EL (cell line): ENCODE data around the gene TNIK.

Experiments used
- DNase-seq: peaks from one replicate; pipeline ENCODE4 v3.0.0-alpha.2; 2016

The TNIK gene

DNA sequence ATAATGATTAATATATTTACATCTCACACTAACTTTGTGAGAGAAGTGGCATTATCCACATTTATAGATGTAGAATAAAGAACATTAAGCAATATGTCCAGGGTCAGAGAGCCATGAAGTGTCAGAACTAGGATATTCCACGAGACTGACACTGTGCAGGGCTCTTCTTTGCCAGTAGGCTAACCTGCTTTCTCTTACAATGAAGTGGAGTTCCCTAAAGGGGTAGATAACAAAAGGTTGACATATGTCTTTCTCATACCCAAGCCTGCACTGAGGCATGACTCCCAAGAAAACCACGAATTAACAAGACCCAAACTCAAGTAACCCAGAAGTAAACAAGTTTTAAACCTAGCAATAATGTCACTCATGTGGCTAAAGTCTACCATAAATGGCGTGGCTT is 242.1 kb downstream of the TNIK start:
- DNase-seq, result no peak

- no peak for DNase-seq
These were observed 246.3 kb downstream of the TNIK start for GRCh38 chr3:171213907-171214306.

DNA sequence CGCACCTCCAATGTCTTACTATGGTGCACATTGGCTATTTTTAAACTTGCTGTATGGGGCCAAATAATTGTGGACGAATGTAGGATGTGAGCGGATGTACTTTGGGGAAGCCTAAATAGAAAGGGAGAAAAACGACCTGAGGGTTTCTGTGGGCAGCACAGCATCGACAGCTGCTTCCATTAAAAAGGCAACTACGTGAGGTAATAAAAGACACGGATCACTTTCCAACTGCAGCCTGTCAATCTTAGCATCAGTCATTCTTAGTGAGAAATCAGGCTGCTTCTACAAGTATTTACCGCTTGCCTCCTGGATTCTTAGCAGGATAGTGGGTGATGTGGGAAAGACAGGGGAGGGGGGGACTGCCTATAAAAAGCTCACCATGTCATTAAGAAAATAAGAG is 247.0 kb downstream of the TNIK start:
- DNase-seq, result no peak

- no peak for DNase-seq
These were observed 247.6 kb downstream of the TNIK start for GRCh38 chr3:171212648-171213047.

- no peak for DNase-seq
These were observed 253.9 kb downstream of the TNIK start for GRCh38 chr3:171206283-171206682.

GRCh38 chr3:171204942-171205341 is 255.3 kb downstream of the TNIK start:
- DNase-seq, result no peak

DNA sequence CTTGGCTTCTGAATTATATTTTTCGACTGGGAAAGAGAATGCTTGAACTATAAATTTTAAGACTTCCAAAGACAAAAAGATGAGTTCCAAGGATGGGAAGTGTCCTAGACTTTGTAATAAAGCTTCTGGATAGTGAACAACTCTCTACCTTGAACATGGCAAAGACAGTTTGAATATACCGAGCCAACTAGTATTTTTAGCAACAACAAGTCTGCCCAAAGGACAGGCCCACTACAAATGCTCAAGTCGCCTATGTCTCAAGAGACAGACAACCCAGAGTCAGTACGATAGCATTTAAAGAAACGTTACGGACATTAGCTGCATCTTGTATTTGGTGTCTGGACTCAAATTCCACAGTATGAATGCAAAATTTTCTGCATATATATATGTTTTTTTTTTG is 258.4 kb downstream of the TNIK start:
- no peak for DNase-seq

GRCh38 chr3:171200750-171201088 is 259.5 kb downstream of the TNIK start:
- no peak for DNase-seq

- DNase-seq, result peak; percentile 54
These were observed 260.0 kb downstream of the TNIK start for GRCh38 chr3:171200052-171200749.

GRCh38 chr3:171199473-171199829 is 260.8 kb downstream of the TNIK start:
- DNase-seq, result no peak

- no peak for DNase-seq
These were observed 261.3 kb downstream of the TNIK start for GRCh38 chr3:171198781-171199472.

DNA sequence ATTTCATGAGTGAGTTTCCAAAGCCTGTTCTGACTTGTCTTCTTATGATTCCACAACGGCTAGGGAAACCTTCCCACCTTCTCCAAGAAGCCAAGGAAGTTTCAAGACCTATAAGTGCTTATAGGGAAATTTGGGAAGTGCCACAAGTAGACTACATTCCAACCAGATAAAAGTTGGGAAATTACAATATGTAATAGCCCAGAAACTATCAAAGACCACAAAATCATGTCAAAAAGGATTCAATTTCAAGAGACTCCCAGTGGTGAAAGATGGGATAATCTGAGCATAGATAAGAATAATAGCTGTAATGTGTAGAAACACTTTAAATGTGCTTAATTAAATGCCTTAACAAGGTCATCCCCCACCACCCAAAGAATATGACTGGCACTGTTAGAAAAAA is 264.5 kb downstream of the TNIK start:
- no peak for DNase-seq

GRCh38 chr3:171194965-171195364 is 265.2 kb downstream of the TNIK start:
- no peak for DNase-seq

- peak; percentile 27 for DNase-seq
These were observed 266.5 kb downstream of the TNIK start for GRCh38 chr3:171193693-171194092.

DNA sequence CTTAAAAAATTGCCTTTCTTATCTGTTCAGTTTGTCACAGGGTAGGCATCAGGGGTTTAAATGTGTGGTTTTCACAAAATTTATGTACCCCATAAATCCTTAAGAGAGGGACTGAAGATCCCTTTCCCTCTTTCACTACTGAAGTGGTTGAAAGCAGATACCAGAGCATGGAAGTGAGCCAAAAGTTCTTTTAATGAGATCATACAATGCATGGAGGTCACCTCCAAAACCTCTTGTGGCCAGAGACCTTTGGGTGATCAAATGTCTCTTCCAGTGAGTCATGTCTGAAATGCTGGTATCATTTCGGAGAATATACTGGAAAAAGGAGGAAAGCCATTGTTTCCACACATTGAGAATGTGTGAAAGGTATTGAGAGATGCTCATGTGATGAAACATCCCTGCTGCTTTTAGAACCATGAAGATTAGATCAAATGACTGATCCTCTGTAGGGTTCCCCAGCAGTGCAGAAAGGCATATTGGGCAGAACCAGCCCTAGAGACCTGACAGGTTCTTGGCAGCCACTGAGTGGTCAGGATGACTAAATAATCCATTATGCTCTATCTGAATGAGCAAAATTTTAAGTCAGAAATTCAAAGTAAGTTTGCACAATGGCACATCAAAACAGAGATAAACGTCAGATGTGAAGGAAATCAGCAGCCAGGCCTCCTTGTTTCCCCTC is 267.9 kb downstream of the TNIK start:
- DNase-seq, result peak; percentile 97

- DNase-seq, result peak; percentile 57
These were observed 269.5 kb downstream of the TNIK start for GRCh38 chr3:171190668-171191067.

DNA sequence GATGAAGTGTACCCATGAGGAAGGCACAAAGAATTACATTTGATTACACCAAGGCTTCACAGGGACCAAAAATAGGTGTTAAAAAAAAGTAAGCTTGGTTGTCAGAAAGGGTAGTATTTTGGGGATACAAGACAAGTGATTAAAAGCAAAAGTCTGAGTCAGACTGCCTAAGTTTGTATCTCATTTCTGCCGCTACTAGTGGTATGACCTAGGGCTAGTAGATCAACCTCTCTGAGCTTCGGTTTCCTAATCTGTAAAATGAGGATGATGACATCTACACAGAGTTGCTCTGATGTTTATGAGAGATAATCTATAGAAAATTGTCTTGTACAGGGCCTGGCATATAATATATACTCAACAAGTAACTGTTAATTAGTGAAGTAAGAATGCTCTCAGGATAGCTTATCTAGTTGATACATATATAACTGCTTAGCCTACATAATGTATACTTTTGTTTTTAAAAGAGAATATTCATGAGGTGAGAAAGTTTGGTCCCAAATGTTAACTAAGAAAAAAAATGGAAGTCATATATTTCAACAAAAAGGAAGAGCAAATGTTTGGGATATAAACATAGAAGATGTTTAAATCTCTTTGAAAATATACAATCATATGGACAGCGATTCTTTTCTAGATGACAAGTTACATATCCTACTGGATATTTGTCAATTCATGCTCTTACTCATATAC is 270.7 kb downstream of the TNIK start:
- DNase-seq, result no peak

- peak; percentile 55 for DNase-seq
These were observed 272.4 kb downstream of the TNIK start for GRCh38 chr3:171187706-171188290.

GRCh38 chr3:171186817-171187500 is 273.2 kb downstream of the TNIK start:
- no peak for DNase-seq

DNA sequence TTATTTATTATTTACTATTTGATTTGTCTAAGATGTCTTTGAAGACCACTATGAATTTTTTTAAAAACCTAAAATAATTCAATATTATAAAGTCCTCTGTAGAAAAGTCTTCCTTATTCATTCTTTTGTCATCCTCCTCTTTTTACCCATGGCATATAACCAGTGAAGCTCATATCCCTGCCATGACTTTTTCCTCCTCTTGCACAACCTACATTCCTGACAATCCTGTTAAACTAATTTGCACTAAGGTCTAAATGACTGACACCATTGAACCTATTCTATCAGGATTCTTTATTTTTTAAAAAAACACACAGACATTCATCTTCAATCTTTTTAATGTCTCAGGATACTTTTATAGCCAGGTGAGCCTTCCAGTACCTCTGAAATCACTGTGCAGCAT is 273.8 kb downstream of the TNIK start:
- DNase-seq, result no peak

DNA sequence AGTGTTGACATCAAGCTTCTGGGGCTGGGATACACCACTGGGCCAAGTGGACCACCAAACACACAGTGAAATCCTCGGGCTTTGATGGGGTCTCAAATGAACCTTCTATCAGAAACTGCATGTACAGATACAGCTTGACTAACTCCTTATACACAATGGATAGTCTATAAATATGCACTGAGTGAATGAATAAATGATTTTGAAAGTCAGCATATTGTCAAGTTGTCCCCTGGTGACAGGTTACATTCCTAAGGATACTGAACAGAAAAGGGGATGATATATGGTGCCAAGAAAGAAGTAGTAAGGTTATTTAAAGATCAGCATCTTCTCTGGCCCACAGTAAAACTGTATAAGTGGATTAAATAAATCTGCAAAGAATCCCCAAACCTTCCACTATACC is 274.2 kb downstream of the TNIK start:
- DNase-seq, result no peak

- DNase-seq, result no peak
These were observed 275.8 kb downstream of the TNIK start for GRCh38 chr3:171184372-171184771.

DNA sequence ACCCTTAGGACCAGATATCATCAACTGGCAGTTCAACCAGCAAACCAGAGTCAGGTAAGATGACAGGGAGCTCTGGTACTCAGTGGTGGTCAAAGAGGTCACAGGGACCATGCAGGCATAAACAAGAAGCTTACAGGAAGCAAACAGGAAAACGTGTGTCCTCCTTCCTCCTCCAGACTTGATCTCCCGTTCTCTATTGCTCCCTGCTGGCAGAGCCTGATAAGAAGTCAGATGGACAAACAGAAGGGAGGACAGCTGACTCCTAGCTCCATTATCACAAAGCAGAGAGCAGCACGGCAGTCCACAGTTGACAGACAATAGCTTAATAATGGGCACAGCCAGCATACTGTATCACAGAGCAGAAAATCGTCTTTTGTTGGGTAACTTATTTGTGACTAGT is 277.2 kb downstream of the TNIK start:
- DNase-seq, result no peak
